Measurements from ENCODE around the gene CYBC1. TPM values are rescaled to one million over a fixed set of nuclear protein-coding genes. Genes with fewer than 3 reads are reported as not detected.

Gene CYBC1
- total and polyA plus RNA-seq, 9 of the 15 experiments (the other 6 are each of a cell fraction or from before 2014, with no cell fraction given), result 1.3 to 71.8 (median 49.9) TPM

GRCh38 chr17:82400830-82401229 is 49.7 kb downstream of the CYBC1 start (continued):
- TF ChIP-seq, protein P1, sequence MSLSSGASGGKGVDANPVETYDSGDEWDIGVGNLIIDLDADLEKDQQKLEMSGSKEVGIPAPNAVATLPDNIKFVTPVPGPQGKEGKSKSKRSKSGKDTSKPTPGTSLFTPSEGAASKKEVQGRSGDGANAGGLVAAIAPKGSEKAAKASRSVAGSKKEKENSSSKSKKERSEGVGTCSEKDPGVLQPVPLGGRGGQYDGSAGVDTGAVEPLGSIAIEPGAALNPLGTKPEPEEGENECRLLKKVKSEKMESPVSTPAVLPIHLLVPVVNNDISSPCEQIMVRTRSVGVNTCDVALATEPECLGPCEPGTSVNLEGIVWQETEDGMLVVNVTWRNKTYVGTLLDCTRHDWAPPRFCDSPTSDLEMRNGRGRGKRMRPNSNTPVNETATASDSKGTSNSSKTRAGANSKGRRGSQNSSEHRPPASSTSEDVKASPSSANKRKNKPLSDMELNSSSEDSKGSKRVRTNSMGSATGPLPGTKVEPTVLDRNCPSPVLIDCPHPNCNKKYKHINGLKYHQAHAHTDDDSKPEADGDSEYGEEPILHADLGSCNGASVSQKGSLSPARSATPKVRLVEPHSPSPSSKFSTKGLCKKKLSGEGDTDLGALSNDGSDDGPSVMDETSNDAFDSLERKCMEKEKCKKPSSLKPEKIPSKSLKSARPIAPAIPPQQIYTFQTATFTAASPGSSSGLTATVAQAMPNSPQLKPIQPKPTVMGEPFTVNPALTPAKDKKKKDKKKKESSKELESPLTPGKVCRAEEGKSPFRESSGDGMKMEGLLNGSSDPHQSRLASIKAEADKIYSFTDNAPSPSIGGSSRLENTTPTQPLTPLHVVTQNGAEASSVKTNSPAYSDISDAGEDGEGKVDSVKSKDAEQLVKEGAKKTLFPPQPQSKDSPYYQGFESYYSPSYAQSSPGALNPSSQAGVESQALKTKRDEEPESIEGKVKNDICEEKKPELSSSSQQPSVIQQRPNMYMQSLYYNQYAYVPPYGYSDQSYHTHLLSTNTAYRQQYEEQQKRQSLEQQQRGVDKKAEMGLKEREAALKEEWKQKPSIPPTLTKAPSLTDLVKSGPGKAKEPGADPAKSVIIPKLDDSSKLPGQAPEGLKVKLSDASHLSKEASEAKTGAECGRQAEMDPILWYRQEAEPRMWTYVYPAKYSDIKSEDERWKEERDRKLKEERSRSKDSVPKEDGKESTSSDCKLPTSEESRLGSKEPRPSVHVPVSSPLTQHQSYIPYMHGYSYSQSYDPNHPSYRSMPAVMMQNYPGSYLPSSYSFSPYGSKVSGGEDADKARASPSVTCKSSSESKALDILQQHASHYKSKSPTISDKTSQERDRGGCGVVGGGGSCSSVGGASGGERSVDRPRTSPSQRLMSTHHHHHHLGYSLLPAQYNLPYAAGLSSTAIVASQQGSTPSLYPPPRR (CRISPR knock-in tag; IDR thresholded peaks at IDR 0.05; ENCODE audit: borderline replicate concordance), result no peak
- TF ChIP-seq, protein P2, sequence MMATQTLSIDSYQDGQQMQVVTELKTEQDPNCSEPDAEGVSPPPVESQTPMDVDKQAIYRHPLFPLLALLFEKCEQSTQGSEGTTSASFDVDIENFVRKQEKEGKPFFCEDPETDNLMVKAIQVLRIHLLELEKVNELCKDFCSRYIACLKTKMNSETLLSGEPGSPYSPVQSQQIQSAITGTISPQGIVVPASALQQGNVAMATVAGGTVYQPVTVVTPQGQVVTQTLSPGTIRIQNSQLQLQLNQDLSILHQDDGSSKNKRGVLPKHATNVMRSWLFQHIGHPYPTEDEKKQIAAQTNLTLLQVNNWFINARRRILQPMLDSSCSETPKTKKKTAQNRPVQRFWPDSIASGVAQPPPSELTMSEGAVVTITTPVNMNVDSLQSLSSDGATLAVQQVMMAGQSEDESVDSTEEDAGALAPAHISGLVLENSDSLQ (IDR thresholded peaks at IDR 0.05), result no peak
- TF ChIP-seq PTTG1 (tag; IDR thresholded peaks at IDR 0.05; ENCODE audit: low read depth), result no peak

- no TSS peak for BruUV-seq (replicated peaks)
- POLR2A ChIA-PET, result interaction anchor here (1.2 to 1.9 kb wide), 2 partner anchors 10 to 17 kb away, joined by 5 read pairs; no protein-coding TSS in a partner anchor
- H3K4me3 ChIP-seq, result no peak overlapping the region
- H4K20me1 ChIP-seq (replicated peaks; ENCODE audit: control insufficient read depth, insufficient read depth, low read length), result no peaks in the 10 kb centered on the region
- intact Hi-C loops (cut with micrococcal nuclease) (no loop called here), in situ Hi-C loops (cut with MboI) (no loop called here)
- H3K4me2 ChIP-seq (ENCODE audit: insufficient read depth, low read length), result no peak overlapping the region
- ATAC-seq (no peak), DNase-seq (ENCODE audit: extremely low read depth in 1 of 4, low spot score in 3 of 4) (no peak), FAIRE-seq (no peak)
- no peaks in the 10 kb centered on the region for H3K9me1 ChIP-seq (ENCODE audit: control insufficient read depth, insufficient read depth, low read length)
- no peak overlapping the region; a peak in 1 of 4 replicates for H3K9ac ChIP-seq (ENCODE audit: insufficient read depth in 1 of 2, low read depth in 2 of 2, low read length in 2 of 2)
- no peak for TF ChIP-seq FOXJ3 (CRISPR knock-in tag; IDR thresholded peaks at IDR 0.05)
- TF ChIP-seq, protein P3, sequence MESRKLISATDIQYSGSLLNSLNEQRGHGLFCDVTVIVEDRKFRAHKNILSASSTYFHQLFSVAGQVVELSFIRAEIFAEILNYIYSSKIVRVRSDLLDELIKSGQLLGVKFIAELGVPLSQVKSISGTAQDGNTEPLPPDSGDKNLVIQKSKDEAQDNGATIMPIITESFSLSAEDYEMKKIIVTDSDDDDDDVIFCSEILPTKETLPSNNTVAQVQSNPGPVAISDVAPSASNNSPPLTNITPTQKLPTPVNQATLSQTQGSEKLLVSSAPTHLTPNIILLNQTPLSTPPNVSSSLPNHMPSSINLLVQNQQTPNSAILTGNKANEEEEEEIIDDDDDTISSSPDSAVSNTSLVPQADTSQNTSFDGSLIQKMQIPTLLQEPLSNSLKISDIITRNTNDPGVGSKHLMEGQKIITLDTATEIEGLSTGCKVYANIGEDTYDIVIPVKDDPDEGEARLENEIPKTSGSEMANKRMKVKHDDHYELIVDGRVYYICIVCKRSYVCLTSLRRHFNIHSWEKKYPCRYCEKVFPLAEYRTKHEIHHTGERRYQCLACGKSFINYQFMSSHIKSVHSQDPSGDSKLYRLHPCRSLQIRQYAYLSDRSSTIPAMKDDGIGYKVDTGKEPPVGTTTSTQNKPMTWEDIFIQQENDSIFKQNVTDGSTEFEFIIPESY (CRISPR knock-in tag; IDR thresholded peaks at IDR 0.05), result 0 out of 2 replicates have a peak, but pooled peaks have one; percentile 22
- no peak for TF ChIP-seq ZNF696 (CRISPR knock-in tag; conservative IDR thresholded peaks at IDR 0.05)
- TF ChIP-seq NUFIP1 (IDR thresholded peaks at IDR 0.05; ENCODE audit: partially characterized antibody), result no peak
- TF ChIP-seq SREBF2 (CRISPR knock-in tag; IDR thresholded peaks at IDR 0.05), result no peak
- H3K79me2 ChIP-seq (ENCODE audit: control insufficient read depth, insufficient read depth, low read length), result no peaks in the 10 kb centered on the region
- no peak overlapping the region for H3K27ac ChIP-seq (ENCODE audit: extremely low read depth, low read depth, low read length)
- H2AFZ ChIP-seq (ENCODE audit: low read depth, low read length), result no peak overlapping the region
- 77% methylated on average over 7 of the region's 7 CpGs for WGBS (ENCODE audit: insufficient coverage, low coverage, missing lambda C conversion rate)
- no peaks in the 10 kb centered on the region for H3K27me3 ChIP-seq (ENCODE audit: control insufficient read depth in 2 of 2, insufficient read depth in 2 of 2, low read length in 2 of 2)
- peaks cover 0 to 25% of the 10 kb centered on the region in 2 experiments; a peak in 2 of 5 replicates for H3K4me1 ChIP-seq (replicated peaks in 1 of 2; ENCODE audit: control insufficient read depth in 2 of 2, insufficient read depth in 2 of 2, low read length in 2 of 2)
- H3K9me3 ChIP-seq (replicated peaks; ENCODE audit: control insufficient read depth, insufficient read depth, low read depth, low read length), result no peaks in the 10 kb centered on the region
- CTCF ChIA-PET (ENCODE audit: low intra/inter-chr PET ratio), result no interaction called here
- peaks cover 38% of the 10 kb centered on the region; the same call in 2 of the 3 replicates for H3K36me3 ChIP-seq (ENCODE audit: control insufficient read depth, insufficient read depth, low read length)
Measured at GRCh38 chr17:82400206-82400605, 50.3 kb downstream of the CYBC1 start.

All from K562 (cell line).